ENCODE data around the gene RPSA.

Gene RPSA

GRCh38 chr3:39432342-39432741 lies 25.8 kb downstream of the RPSA start:
- no peak for ATAC-seq
- TF ChIP-seq PATZ1 (CRISPR knock-in tag; IDR thresholded peaks at IDR 0.05; ENCODE audit: borderline replicate concordance), result no peak
- no peak for TF ChIP-seq ZNF8 (CRISPR knock-in tag; IDR thresholded peaks at IDR 0.05)
- TF ChIP-seq OSR1 (CRISPR knock-in tag; IDR thresholded peaks at IDR 0.05), result no peak
- no peak for TF ChIP-seq TCF4 (CRISPR knock-in tag; IDR thresholded peaks at IDR 0.05; ENCODE audit: borderline replicate concordance)
- TF ChIP-seq, protein P1, sequence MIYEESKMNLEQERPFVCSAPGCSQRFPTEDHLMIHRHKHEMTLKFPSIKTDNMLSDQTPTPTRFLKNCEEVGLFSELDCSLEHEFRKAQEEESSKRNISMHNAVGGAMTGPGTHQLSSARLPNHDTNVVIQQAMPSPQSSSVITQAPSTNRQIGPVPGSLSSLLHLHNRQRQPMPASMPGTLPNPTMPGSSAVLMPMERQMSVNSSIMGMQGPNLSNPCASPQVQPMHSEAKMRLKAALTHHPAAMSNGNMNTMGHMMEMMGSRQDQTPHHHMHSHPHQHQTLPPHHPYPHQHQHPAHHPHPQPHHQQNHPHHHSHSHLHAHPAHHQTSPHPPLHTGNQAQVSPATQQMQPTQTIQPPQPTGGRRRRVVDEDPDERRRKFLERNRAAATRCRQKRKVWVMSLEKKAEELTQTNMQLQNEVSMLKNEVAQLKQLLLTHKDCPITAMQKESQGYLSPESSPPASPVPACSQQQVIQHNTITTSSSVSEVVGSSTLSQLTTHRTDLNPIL (CRISPR knock-in tag; IDR thresholded peaks at IDR 0.05; ENCODE audit: low read depth), result no peak
- no peak for TF ChIP-seq ZC3H10 (CRISPR knock-in tag; IDR thresholded peaks at IDR 0.05)
- TF ChIP-seq PPARA (CRISPR knock-in tag; IDR thresholded peaks at IDR 0.05; ENCODE audit: borderline replicate concordance), result no peak
- no peak for TF ChIP-seq SNAI2 (CRISPR knock-in tag; IDR thresholded peaks at IDR 0.05)
- no peak for TF ChIP-seq POU6F1 (CRISPR knock-in tag; IDR thresholded peaks at IDR 0.05; ENCODE audit: borderline replicate concordance, low read depth)
- no peak for TF ChIP-seq RARB (CRISPR knock-in tag; IDR thresholded peaks at IDR 0.05)

GRCh38 chr3:39433642-39434041 lies 27.1 kb downstream of the RPSA start:
- TF ChIP-seq ZNF8 (CRISPR knock-in tag; IDR thresholded peaks at IDR 0.05) (no peak), ZFP30 (CRISPR knock-in tag; IDR thresholded peaks at IDR 0.05) (no peak), ZNF565 (CRISPR knock-in tag; conservative IDR thresholded peaks at IDR 0.05; ENCODE audit: low read depth) (no peak), SNAI2 (CRISPR knock-in tag; IDR thresholded peaks at IDR 0.05) (no peak), POU6F1 (CRISPR knock-in tag; IDR thresholded peaks at IDR 0.05; ENCODE audit: borderline replicate concordance, low read depth) (no peak), TOX (CRISPR knock-in tag; IDR thresholded peaks at IDR 0.05; ENCODE audit: borderline replicate concordance) (no peak), ESRRG (CRISPR knock-in tag; IDR thresholded peaks at IDR 0.05) (no peak), GLIS3 (CRISPR knock-in tag; IDR thresholded peaks at IDR 0.05) (no peak), BACH2 (CRISPR knock-in tag; IDR thresholded peaks at IDR 0.05; ENCODE audit: borderline replicate concordance) (no peak), PATZ1 (CRISPR knock-in tag; IDR thresholded peaks at IDR 0.05; ENCODE audit: borderline replicate concordance) (no peak), TCF4 (CRISPR knock-in tag; IDR thresholded peaks at IDR 0.05; ENCODE audit: borderline replicate concordance) (no peak), ZFP3 (CRISPR knock-in tag; IDR thresholded peaks at IDR 0.05) (no peak), TSHZ2 (CRISPR knock-in tag; IDR thresholded peaks at IDR 0.05) (no peak), RARB (CRISPR knock-in tag; IDR thresholded peaks at IDR 0.05) (no peak), ZC3H10 (CRISPR knock-in tag; IDR thresholded peaks at IDR 0.05) (no peak), ISL1 (CRISPR knock-in tag; IDR thresholded peaks at IDR 0.05) (no peak), CSDC2 (CRISPR knock-in tag; IDR thresholded peaks at IDR 0.05) (no peak), ARNTL (CRISPR knock-in tag; IDR thresholded peaks at IDR 0.05; ENCODE audit: borderline replicate concordance, low read depth) (no peak)
- TF ChIP-seq, protein P2, sequence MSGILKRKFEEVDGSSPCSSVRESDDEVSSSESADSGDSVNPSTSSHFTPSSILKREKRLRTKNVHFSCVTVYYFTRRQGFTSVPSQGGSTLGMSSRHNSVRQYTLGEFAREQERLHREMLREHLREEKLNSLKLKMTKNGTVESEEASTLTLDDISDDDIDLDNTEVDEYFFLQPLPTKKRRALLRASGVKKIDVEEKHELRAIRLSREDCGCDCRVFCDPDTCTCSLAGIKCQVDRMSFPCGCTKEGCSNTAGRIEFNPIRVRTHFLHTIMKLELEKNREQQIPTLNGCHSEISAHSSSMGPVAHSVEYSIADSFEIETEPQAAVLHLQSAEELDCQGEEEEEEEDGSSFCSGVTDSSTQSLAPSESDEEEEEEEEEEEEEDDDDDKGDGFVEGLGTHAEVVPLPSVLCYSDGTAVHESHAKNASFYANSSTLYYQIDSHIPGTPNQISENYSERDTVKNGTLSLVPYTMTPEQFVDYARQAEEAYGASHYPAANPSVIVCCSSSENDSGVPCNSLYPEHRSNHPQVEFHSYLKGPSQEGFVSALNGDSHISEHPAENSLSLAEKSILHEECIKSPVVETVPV (CRISPR knock-in tag; IDR thresholded peaks at IDR 0.05), result no peak
- TF ChIP-seq, protein P1 (CRISPR knock-in tag; IDR thresholded peaks at IDR 0.05; ENCODE audit: low read depth), result no peak
- peak; percentile 53 for ATAC-seq

All from SK-N-SH treated with all-trans-retinoic acid at 6 μM for 48 hours (cell line).